Measurements from ENCODE around the gene TOLLIP.
"Not testable (repeated sequence)": the region's sequence is repeated elsewhere in the genome, so short reads cannot be mapped to it uniquely, and the experiment has no call there.

The TOLLIP gene

GRCh38 chr11:1309498-1310317, at the start of gene TOLLIP:
Gene TOLLIP, minus strand, starts transcription at chr11:1309632. Its CDS starts 134 bp downstream, at chr11:1309498.
- DNase-seq, result peak; percentile 96 to 98

GRCh38 chr11:1358931-1359330, 49.5 kb upstream of the TOLLIP start:
- DNase-seq, result not testable (repeated sequence)

GRCh38 chr11:1358286-1358685, 48.9 kb upstream of the TOLLIP start:
- DNase-seq, result no peak

GRCh38 chr11:1356478-1356960, 47.1 kb upstream of the TOLLIP start:
- no peak for DNase-seq

- DNase-seq, result no peak
Observed at GRCh38 chr11:1356007-1356435, 46.6 kb upstream of the TOLLIP start.

- DNase-seq, result no peak
Observed at GRCh38 chr11:1354125-1354938, 44.9 kb upstream of the TOLLIP start.

- no peak for DNase-seq
Observed at GRCh38 chr11:1353383-1354124, 44.1 kb upstream of the TOLLIP start.

DNA sequence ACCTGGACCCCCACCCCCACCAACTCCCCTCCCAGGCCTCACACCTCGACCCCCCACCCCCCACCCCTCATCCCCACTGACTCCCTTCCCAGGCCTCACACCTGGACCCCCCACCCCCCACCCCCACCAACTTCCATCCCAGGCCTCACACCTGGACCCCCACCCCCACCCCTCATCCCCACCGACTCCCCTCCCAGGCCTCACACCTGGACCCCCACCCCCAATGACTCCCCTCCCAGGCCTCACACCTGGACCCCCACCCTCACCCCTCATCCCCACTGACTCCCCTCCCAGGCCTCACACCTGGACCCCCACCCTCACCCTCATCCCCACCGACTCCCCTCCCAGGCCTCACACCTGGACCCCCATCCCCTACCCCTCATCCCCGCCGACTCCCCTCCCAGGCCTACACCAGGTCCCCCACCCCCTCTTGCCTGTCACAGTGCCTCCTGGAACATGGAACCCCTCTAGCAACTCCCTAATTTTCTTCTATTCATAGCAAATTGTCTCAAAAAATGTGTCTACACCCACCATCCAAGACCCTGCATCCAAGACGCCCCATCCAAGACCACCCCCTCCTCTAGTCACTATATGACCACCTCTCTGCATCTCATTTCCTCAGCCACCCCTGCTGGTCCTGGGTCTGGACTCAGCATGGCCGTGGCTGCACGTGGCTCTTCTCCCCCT, 43.4 kb upstream of the TOLLIP start:
- DNase-seq, result no peak

DNA sequence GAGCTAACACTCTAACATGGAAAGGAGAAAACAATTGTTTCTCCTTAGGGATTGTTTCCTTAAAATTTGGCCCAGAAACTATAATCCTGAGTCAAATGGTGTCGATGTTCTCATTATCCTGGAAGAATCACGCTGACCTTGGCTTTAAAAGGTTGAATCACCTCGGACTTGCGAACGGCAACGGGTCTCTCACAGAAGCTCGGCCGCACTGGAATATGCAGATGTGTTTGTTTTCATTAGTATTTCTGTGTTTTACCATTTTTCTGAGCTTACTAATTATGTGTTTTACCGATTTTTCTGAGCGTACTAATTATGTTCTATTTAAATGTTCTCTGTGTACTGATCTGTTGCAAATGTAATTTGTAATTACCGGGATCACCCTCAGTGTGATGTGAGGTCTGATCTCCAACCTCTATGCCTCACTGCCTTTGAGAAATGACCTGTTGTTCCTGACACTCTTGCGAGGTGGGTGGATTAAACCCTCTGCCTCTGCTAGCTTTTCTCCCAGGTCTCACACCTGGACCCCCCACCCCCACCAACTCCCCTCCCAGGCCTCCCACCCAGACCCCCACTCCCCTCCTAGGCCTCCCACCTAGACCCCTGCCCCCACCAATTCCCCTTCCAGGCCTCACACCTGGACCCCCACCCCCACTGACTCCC, 42.0 kb upstream of the TOLLIP start:
- no peak for DNase-seq

DNA sequence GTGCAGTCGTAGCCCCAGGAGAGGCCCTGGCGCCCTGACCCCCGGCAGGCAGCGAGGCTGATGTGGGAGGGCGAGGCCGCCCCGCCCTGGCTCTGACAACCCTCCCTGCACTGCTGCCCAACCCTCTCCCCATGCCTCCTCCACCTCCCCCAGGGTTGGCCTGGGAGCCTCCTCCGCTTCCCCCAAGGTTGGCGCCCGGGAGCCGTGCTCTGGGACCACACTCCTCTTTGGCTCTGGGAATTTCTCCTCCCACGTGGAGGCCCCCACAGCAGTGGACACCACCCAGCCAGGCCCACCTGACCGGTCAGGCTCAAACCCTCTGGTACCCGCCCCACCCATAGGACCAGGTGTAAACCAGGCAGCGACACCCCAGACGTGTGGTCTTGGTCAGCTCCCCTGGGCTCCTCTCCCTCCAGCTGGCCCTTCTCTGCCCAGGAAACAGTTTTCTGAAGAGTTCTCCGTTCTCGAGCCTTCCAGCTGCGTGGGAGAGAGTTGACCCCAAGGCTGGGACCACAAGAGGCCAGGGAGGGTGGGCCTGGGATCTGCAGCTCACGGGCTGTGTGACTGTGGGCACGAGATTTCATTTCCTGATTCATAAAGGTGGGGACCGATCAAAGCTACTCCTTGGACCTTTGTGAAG, 40.8 kb upstream of the TOLLIP start:
- no peak for DNase-seq

DNA sequence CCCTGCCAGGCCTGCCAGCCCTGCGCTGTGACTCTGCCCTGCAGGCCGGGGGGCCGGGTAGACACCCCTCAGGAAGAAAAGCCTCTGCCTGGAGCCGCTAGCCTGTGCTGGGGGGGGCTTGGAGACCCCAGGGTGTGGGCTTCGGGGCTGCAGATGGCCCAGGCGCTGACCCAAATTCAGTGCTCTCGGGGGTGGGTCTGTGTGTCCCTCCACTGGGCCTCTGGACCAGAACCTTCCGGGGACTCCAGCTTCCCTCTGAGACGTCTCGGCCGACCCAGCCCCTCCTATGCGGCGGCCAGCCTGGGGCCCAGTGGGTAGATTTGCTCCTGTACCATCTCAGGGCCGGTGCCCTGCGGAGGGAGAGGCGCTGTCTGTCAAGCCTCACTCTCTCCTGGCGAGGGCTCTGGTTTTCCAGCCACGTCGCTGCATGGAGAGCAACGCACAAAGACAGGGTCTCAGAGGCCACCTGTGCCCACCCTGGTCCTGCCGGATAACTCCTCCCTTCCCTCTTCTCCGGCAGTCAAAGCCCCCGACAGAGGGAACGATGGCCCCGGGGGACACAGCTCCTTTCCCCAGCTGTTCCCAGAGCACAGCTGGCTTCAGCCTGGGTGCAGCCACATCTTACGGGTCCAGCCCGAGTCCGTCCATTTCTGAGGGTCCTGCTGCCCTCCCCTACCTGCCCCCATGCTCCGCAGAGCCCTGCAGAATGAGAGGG, 40.1 kb upstream of the TOLLIP start:
- DNase-seq, result no peak

- no peak for DNase-seq
Observed at GRCh38 chr11:1348796-1349326, 39.4 kb upstream of the TOLLIP start.

DNA sequence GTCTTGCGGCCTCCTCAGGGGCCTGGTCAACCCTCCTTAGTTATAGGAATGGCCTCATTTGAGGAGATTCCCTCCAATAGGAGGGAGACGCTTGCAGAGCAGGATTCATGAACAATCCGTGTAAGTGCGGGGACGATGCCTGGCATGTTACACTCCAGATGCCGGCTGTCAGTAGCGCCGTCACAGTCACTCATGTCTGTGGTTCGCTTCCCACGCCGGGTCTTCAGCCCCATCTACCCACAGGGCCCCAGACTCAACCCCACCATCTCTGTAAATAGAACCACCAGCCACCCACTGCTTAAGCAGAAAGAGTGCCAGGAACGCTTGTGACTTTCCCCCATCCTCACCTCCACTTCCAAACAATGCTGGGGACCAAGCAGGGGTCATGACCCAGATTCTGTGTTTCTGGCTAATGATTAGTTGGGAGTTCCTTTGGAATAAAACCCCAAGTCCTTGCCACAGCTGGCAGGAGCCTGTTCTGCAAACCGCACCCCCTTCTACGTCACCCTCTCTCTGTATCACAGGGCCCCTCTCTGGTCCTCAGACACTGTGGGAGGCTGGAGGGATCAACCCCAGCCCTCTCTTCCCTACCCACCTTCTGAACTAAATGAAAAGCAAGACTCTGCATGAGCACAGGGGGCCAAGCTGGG, 38.8 kb upstream of the TOLLIP start:
- DNase-seq, result no peak

DNA sequence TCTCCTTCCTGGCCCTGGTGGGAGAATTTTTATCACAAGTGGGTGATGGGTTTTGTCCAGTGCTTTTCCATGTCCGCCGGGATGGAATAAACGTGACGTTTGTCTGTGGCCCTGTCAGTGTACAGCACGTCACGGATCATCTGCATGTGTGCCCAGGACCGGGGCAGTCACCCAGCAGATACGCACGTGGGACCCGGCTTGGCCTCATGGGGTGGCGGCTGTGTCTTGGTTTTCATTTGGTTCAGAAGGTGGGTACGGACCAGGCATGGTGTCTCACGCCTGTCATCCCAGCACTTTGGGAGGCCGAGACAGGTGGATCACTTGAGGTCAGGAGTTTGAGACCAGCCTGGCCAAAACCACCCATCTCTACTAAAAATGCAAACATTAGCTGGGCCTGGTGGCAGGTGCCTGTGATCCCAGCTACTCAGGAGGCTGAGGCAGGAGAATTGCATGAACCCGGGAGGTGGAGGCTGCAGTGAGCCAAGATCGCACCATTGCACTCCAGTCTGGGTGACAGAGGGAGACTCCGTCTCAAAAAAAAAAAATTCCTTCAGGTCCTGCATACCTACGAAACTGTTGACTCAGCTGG, 38.1 kb upstream of the TOLLIP start:
- not testable (repeated sequence) for DNase-seq

- no peak for DNase-seq
Observed at GRCh38 chr11:1346669-1347390, 37.4 kb upstream of the TOLLIP start.

DNA sequence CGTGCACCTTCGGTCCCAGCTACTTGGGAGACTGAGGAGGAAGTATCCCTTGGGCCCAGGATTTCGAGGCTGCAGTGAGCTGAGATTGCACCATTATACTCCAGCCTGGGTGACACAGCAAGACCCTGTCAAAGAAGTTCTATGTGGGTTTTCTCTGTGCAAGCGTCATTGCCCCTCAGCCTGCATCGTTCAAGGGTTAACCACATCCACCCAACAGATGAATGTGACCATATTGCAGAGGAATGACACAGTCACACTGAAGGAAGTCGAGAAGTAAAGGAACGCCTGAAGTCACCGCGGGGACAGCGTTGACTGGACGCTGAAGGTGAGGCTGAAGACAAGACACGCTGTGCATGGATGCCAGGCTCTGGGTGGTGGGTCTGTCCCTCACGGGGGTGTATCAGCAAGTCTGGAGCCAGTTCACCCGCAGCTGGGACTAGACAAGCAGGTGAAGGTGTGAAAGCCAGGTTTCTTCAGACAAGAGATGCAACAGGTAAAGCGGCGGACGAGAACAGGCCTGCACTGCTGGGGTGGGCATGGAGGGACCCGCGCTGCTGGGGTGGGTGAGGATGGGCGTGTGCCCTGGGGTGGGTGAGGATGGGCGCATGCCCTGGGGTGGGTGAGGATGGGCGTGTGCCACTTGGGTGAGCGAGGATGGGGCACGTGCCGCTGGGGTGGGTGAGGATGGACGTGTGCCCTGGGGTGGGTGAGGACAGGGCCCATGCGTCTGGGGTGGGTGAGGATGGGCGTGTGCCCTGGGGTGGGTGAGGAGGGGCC, 36.5 kb upstream of the TOLLIP start:
- DNase-seq, result no peak

- DNase-seq, result no peak
Observed at GRCh38 chr11:1344056-1344635, 34.7 kb upstream of the TOLLIP start.

Measured in activated CD4-positive, alpha-beta T cell treated with anti-CD3 and anti-CD28 coated beads for 4 hours (primary cell).